Lung (tissue), 16 donors: ENCODE results near the gene TEX9. TPM values are rescaled to one million over a fixed set of nuclear protein-coding genes. Genes with fewer than 3 reads are reported as not detected.
A peak's percentile ranks its signal among the peaks of the same experiment; 100 is the strongest.
"Not testable (repeated sequence)": the region's sequence is repeated elsewhere in the genome, so short reads cannot be mapped to it uniquely, and the experiment has no call there.

Source experiments
- ATAC-seq: fragments of 200-7000 bp; cut with Tn5 transposase; one replicate; pipeline ENCODE4 v1.9.1; 2020; ENCODE audit warnings: moderate number of reproducible peaks; ENCODE audit not compliant: insufficient read depth, low FRiP score
- DNase-seq, 3 donors: peaks; one replicate each; pipeline ENCODE4 v3.0.0-alpha.2; 2013 to 2017
- H3K27ac ChIP-seq, 2 donors: one replicate each; pipeline ENCODE4 v1.5.1; 2013; ENCODE audit warnings: mild to moderate bottlenecking in 2 of 2, moderate library complexity in 2 of 2, control low read depth in 1 of 2, inconsistent platforms in 1 of 2, low read depth in 1 of 2, low read length in 1 of 2
- H3K27me3 ChIP-seq, 3 donors: one replicate each; pipeline ENCODE4 v1.5.1; 2013; ENCODE audit warnings: low read length in 2 of 3; ENCODE audit not compliant: control insufficient read depth in 3 of 3, insufficient read depth in 3 of 3
- H3K36me3 ChIP-seq, 4 donors: one replicate each; pipeline ENCODE4 v1.5.1; 2013; ENCODE audit warnings: low read length in 4 of 4, mild to moderate bottlenecking in 1 of 4, moderate library complexity in 1 of 4; ENCODE audit not compliant: control insufficient read depth in 4 of 4, insufficient read depth in 4 of 4
- H3K4me1 ChIP-seq, 5 donors: one replicate each; pipeline ENCODE4 v1.5.1; 2013; ENCODE audit warnings: low read length in 5 of 5, mild to moderate bottlenecking in 2 of 5, moderate library complexity in 1 of 5; ENCODE audit not compliant: control insufficient read depth in 5 of 5, insufficient read depth in 5 of 5
- H3K4me3 ChIP-seq: one replicate; pipeline ENCODE4 v1.5.1; 2013; ENCODE audit warnings: mild to moderate bottlenecking, control low read depth, moderate library complexity
- H3K9ac ChIP-seq, 2 donors: one replicate each; pipeline ENCODE4 v1.5.1; 2013; ENCODE audit warnings: low read length in 2 of 2, control low read depth in 1 of 2; ENCODE audit not compliant: insufficient read depth in 1 of 2
- H3K9me3 ChIP-seq, 4 donors: one replicate each; pipeline ENCODE4 v1.5.1; 2013; ENCODE audit warnings: low read length in 3 of 4, mild to moderate bottlenecking in 1 of 4, moderate library complexity in 1 of 4; ENCODE audit not compliant: control insufficient read depth in 4 of 4, insufficient read depth in 3 of 4
- CTCF ChIP-seq: IDR thresholded peaks from 2 replicates; pipeline ENCODE4 v1.5.1; 2012; ENCODE audit warnings: mild to moderate bottlenecking; ENCODE audit errors: control extremely low read depth, extremely low read depth
- WGBS, 2 donors: extraction: QIAGEN DNeasy Blood & Tissue Kit; methylation state at CpG; one replicate each; pipeline ENCODE4 v1.1.7; 2013; 5-methylcytosine and 5-hydroxymethylcytosine counted together
- long read RNA-seq, 5 donors: transcript quantifications; one replicate each; lab custom pipeline, GENCODE V29; 2026
- polyA plus RNA-seq, 2 donors: library from polyadenylated mRNA; stranded (reverse); fragments of 200-250 nt; gene quantifications; one replicate each; pipeline ENCODE4 v1.2.1, GENCODE V29; 2013
- total RNA-seq, 2 donors: library from RNA; depleted of rRNA in 1 of 2; stranded (reverse); fragments of >200 nt in 1 of 2; gene quantifications; one replicate each; pipeline ENCODE4 v1.2.1, GENCODE V29; 2014 to 2021
- donor health status: control.
- donor health status: control.
- donor health status: Bipolar disorder and iron deficiency.
- donor health status: healthy.
- donor health status: DM: yes; HTN: yes; CAD: no.

The TEX9 gene
- total RNA-seq (10 to 100 TPM; 17.4 to 46.3 TPM), polyA plus RNA-seq (1 to 10 TPM; 3.5 to 4.7 TPM)
- long read RNA-seq, donor 1, partial matches to known transcripts = 43 of 48 reads
- long read RNA-seq, donor 1, other reads (novel, unspliced or antisense) = 5 of 48 reads
- long read RNA-seq, donor 2, partial matches to known transcripts = 22 of 22 reads
- long read RNA-seq, donor 2, other reads (novel, unspliced or antisense) = 0 of 22 reads
- long read RNA-seq, donor 3, partial matches to known transcripts = 78 of 80 reads
- long read RNA-seq, donor 3, other reads (novel, unspliced or antisense) = 0 of 80 reads
- long read RNA-seq, donor 4, partial matches to known transcripts = 6 of 6 reads
- long read RNA-seq, donor 4, other reads (novel, unspliced or antisense) = 0 of 6 reads
- long read RNA-seq, donor 5, partial matches to known transcripts = 87 of 87 reads
- long read RNA-seq, donor 5, other reads (novel, unspliced or antisense) = 0 of 87 reads

GRCh38 chr15:56365075-56365711 is at the start of gene TEX9:
Gene TEX9, plus strand, starts transcription at chr15:56365426. Its CDS starts 25 bp downstream, at chr15:56365451.
- Histone ChIP-seq H3K9ac (peak within 1 kb of the TSS; percentile 32 to 96), H3K9me3 (peaks cover 0 to 5% (median 0%) of the 10 kb centered on the region in 4 donors), H3K36me3 (no peaks in the 10 kb centered on the region), H3K27ac (no peak within 1 kb of the TSS), H3K4me3 (peak within 1 kb of the TSS; percentile 52), H3K4me1 (peaks cover 0 to 19% (median 4%) of the 10 kb centered on the region in 5 donors), H3K27me3 (no peaks in the 10 kb centered on the region)
- DNase-seq (peak; percentile 90 to 95 (median 91)), ATAC-seq (peak; percentile 96)
- 0 to 1% methylated on average over 40 to 45 of the region's 45 CpGs for WGBS, 2 donors
- no peak for TF ChIP-seq CTCF

GRCh38 chr15:56316561-56316960 is 48.7 kb upstream of the TEX9 start:
- ATAC-seq, H3K4me1 ChIP-seq, H3K27me3 ChIP-seq, H3K4me3 ChIP-seq, H3K9ac ChIP-seq, DNase-seq, H3K9me3 ChIP-seq, H3K36me3 ChIP-seq, H3K27ac ChIP-seq: not testable (repeated sequence)
- WGBS, 2 donors = 88 to 91% methylated on average over 17 to 18 of the region's 18 CpGs

- H3K27ac ChIP-seq = no peak overlapping the region
- H3K4me3 ChIP-seq = no peak overlapping the region
- H3K27me3 ChIP-seq = no peaks in the 10 kb centered on the region
- TF ChIP-seq CTCF = no peak
- no peak for DNase-seq
- ATAC-seq = no peak
- no peaks in the 10 kb centered on the region for H3K4me1 ChIP-seq
- H3K36me3 ChIP-seq = no peaks in the 10 kb centered on the region
- no peaks in the 10 kb centered on the region for H3K9me3 ChIP-seq
- H3K9ac ChIP-seq = no peak overlapping the region
Measured at GRCh38 chr15:56320316-56320715, 44.9 kb upstream of the TEX9 start.

GRCh38 chr15:56320861-56321260 is 44.4 kb upstream of the TEX9 start:
- Histone ChIP-seq H3K27ac (no peak overlapping the region), H3K4me1 (no peaks in the 10 kb centered on the region), H3K4me3 (no peak overlapping the region), H3K9ac (no peak overlapping the region), H3K27me3 (no peaks in the 10 kb centered on the region), H3K9me3 (no peaks in the 10 kb centered on the region), H3K36me3 (no peaks in the 10 kb centered on the region)
- 78 to 85% methylated on average over 3 of the region's 3 CpGs for WGBS, 2 donors
- DNase-seq (no peak), ATAC-seq (no peak)
- TF ChIP-seq CTCF = no peak
